Right lung (tissue), 5 donors: ENCODE results near the gene TEX22. TPM values are rescaled to one million over a fixed set of nuclear protein-coding genes. Genes with fewer than 3 reads are reported as not detected.

ENCODE experiments used
- DNase-seq, 2 donors: peaks; one replicate each; pipeline ENCODE4 v3.0.0-alpha.2; 2013
- polyA plus RNA-seq, 5 donors: library from polyadenylated mRNA; unstranded; fragments of 120-200 nt; gene quantifications; one replicate each; pipeline versions ENCODE4 v1.2.1 to v1.2.3, GENCODE V29; 2013; ENCODE audit warnings: inconsistent platforms in 1 of 5, low replicate concordance in 1 of 5; ENCODE audit not compliant: insufficient read length in 5 of 5, insufficient read depth in 1 of 5

Gene TEX22
- polyA plus RNA-seq, 5 donors, result 0.96 to 3.6 (median 1.4) TPM

DNA sequence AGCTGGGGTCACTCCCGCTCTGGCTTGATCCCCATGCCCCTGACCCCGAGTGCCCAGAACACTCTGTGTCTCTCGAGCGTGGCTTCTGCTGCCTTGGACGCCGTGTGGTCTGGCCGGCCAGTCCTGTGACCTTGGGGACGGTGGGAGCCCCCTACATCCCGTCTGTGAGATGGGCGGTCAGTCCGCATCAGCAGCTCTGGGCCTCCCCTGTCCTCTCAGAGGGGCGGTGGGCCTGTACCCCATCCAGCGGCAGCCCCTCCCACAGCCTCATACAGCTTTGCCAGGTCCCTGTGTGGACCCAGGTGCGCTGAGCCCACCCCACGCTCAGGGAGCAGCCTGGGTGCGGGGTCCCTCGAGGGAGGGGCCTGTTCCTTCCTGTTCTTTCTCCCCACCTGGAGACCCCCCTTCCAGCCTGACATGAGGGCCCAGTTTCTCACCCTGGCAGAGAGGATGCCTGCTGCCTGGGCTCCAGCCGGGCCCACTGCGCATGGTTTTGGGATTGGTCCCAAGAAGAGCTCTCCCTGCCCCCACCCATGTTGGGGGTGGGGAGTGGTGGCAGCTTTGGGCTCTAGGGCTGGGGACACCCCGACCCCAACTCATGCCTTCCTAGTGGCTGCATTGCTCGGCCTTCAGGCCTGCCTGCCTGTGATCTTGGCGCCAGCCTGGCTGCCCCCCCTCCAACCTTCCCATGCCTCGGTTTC is 22.8 kb downstream of the TEX22 start:
- DNase-seq, result no peak

DNA sequence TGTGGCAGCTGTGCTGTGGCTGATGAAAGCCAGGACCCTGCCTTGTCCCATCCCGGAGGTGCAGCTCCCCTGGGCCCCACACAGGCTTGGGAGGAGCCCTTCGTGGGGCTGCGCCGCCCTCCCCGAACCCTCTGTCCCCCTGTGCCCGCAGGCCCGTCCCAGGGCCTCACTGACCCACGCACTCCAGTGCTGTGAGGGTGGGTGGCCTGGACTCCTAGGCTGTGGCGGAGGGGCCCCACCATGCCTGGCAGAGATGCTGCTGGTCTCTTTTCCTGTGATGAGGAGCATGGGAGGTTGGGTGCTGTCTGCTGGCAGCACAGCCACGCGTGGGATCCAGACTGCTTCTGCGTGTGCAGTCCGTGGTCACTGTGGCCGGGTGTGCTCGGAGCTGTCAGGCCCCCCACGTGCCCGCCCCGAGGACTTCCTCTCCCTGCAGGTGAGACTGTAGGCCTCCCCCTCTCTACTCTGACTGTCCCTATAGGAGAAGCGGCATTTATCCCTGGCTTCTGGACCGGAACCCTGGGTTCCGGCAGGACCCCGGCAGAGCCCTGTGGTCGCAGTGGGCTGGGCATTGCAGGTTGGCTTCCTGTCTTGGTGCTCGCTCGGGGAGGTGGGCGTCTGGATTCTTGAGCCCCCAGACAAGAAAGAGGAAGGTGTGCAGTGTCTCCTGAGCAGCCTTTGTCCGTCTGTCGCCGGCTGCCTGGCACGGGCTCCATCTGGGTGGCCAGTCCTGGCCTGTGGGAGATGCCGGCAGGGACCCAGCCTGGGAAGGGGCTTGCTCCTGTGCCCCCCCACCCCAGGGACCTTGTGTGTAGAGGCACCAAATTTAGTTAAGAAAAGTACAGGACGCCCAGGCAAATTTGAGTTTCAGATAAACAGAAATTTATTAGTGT is 23.6 kb downstream of the TEX22 start:
- no peak for DNase-seq

DNA sequence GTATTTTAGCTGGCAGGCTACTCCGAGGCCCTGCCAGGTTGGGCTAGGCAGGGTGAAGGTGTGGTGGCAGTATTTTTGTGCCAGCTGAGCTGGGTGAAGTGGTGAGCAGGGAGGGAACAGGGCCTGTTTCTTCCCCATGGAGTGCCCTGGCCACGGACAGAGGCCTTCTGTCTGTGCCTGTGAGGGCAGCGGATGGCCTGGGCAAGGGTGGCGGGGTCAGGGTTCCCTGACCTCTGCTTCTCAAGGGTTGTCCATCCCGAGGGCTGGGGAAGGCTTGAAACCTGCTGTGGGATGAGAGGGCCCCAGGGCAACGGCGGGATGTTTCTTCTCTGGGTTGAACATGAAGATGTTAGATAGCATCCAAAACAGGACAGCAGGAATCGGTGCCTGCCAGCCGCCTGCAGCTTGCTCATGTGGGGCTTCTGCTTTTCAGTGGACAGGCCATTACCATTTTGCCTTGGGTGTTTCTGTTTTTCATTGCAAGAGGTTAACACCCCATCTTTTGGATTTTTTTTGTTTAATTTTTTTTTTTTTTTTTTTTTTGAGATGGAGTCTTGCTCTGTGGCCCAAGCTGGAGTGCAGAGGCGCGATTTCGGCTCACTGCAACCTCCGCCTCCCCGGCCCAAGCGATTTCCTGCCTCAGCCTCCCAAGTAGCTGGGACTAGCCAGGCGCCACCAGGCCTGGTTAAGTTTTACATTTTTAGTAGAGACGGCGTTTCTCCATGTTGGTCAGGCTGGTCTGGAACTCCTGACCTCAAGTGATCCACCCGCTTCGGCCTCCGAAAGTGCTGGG is 24.6 kb downstream of the TEX22 start:
- no peak for DNase-seq

DNA sequence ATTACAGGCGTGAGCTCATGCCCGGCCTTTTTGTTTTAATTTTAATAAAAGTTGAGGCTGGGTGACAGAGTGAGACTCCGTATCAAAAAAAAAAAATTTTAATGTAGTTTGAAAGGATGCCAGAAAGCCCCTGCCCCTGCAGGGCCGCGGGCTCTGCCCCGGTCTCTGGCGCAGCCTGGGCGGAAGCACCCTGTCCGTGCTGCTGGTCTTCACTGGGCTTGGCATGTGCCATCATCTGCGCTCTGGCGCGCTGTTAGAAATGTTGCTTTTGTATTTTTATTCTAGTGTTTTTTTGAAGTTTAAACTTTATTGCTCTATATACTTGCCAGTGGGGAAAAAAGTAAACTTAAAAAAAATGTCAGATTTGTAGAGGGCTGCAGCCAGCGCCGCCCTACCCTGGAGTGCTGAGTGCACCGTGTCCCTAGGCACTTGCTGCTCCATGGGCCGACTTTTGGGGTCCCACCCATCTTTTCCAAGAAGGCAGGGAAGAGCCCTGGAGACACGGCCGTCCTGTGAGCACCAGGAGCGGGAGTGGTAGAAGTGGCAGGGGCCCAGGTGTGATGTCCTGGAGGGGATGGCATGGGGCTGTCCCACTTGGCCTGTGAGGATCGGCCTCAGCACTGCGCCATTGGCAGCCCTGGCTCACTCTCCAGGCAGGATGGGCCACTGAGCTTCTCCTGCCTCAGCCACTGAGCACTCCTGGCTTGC is 25.3 kb downstream of the TEX22 start:
- DNase-seq, result no peak

DNA sequence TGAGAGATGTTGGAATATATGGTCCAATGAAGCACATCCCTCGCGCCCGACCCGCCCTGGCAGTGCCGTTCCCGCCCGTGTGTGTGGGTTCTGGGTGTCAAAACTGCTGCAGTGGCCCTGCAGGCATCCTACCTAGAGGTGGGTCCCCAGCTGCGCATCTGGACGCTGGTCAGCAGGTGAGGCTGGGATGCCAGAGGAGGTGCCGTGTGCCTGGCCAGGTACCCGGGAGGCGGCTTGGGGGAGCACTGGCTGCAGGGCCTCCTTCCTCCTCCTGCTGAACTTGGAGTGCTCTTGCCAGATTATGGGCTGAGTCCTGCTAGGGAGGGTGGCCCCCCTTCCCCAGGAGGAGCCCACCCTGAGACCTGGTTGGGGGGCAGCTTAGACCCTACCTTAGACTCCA is 26.5 kb downstream of the TEX22 start:
- no peak for DNase-seq

DNA sequence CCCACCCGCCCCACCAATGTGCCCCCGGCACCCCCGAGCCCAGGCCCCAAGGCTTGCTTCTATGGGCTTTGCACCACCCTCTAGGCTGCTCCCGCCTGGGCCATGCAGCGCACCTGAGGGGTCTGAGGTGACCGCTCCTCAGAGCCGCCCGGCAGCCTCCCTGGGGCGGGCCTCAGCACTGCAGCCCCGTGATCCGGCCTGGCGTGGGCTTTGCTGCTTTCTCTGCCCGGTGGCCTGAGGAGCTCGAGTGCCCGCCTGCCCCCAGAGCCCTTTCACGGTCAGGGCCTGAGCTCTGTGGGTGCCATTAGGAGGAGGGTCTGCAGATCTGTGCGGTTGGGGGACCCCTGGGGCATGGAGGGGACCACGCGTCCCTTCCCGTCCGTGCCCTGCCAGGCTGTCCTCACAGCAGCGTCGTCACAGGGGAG is 27.5 kb downstream of the TEX22 start:
- no peak for DNase-seq

DNA sequence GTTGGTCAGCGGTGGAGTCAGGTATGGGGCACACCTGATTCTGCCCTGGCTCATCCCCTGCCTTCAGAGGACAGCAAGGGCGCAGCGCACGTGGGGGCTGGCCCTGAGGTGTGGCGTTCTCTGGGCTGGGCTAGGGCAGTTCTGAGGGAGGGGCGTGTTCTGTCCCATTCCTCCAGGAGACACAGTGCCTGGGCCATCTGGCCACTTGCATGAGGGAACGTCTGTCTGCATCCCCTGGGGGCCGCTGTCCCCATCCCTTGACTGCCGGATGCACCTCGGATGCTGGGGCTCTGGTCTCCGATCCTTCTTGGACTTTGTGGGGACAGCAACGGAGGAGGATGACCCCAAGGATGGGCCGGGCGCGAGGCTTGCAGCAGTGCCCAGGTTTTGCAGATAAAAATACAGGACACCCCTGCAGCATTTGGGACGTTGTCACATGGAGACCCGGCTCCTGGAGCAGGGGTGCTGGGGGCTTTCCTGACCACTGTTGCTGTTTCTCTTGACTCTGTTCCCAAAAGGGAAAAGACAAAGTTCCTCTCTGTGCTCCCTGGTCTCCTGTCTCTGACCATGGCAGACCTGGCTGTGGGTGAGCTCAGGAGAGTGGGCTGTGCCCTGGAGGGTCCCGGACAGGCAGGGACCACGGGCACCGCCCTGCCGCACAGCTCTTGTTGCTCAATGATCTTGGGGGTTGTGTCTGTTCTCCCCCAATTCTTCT is 28.2 kb downstream of the TEX22 start:
- no peak for DNase-seq

DNA sequence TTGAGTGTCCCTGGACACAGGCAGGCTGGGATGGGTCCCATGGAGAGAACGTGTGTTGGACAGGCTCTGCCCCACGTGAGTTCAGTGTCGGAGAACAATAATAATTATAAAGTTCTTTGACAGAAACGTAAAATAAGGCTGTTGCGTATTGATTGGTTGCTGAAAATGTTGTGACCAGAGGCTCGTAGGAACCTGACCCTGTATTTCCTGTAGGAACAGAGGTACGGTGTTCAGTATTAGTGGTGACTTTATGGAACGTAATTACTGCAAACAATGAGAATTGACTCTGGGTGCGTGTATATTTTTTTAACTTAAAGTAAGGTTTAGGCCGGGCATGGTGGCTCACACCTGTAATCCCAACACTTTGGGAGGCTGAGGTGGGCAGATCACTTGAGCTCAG is 29.1 kb downstream of the TEX22 start:
- no peak for DNase-seq

DNA sequence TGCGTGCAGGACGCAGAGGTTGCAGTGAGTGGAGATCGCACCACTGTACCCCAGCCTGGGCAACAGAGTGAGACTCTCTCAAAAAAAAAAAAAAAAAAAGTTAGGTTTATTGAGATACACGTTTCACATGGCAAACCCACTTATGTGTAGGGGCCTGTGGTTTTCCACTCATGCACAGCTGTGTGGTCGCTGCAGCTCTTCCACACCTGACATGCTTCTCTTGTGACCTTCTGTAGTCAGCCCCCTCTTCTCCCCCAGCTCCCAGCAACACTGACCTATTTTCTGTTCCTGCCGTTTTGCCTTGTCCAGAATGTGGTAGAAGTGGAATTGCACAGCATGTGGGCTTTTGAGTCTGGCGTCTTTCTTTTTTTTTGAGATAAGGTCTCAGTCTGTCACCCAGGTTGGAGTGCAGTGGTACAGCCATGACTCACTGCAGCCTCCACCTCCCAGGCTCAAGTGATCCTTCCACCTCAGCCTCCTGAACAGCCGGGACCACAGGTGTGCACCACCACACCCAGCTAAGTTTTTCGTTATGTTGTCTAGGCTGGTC is 29.7 kb downstream of the TEX22 start:
- DNase-seq, result no peak

DNA sequence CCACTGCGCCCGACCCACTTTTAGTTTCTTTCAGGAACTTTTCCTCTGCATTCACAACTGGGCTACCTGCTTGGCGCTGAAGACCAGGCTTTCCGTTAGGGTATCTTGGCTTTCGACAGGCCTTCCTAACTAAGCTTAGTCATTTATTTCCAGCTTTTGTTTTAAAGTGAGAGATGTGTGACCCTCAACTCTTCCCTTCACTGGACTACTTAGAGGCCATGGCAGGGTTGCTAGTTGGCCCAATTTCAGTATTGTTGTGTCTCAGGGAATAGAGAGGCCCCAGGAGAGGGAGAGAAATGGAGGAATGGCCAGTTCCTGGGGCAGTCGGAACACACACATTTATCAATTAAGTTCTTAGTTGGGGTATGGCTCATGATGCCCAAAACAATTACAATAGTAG is 31.7 kb downstream of the TEX22 start:
- DNase-seq, result no peak

DNA sequence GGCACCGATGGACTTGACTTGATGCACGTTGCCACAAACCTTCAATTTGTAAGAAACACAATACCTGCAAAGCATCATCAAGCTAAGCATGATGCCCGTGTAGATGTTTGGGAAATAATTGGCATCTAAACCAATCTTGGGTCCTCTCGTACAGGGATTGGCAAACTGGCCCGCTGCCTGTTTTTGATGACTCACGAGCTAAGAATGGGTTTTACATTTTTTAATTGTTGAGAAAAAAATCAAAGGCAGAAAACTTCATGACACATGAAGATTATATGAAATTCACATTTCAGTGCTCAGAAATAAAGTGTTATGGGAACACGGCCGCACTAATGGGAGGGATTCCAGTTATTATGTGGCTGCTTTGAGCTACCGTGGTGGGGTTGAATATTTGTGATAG is 32.2 kb downstream of the TEX22 start:
- no peak for DNase-seq

DNA sequence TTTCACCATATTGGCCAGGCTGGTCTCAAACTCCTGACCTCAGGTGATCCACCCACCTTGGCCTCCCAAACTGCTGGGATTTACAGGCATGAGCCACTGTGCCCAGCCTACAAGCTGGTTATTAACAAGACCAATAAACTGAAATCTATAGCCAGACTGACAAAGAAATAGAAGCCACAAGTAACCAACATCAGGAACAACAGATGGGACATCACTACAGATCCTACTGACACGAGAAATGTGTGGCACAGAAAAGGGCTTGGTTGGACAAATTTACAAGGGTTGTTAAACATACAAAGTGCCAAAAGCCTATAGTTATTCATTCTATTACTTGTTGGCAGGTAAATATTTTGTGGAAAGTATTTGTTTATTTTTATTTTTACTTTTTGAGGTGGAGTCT is 32.9 kb downstream of the TEX22 start:
- DNase-seq, result no peak

DNA sequence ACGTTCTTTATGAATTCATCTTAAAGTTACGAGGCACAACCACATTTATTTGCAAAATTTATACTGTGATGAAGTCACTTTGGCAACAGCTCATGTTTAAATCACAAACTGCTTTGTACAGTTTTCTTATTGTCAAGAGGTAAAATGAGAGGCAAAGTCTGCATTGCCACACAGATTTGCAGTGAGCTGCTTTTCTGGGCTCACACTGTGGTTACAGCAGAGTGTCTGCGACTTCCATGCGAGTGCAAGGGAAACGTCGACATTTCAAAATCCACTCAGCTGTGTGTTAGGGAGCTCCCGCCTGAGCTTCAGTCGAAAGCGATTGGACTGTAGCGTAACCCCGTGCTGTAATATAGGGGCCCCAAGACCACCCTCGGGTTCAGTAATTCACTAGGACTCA is 34.3 kb downstream of the TEX22 start:
- DNase-seq, result no peak

DNA sequence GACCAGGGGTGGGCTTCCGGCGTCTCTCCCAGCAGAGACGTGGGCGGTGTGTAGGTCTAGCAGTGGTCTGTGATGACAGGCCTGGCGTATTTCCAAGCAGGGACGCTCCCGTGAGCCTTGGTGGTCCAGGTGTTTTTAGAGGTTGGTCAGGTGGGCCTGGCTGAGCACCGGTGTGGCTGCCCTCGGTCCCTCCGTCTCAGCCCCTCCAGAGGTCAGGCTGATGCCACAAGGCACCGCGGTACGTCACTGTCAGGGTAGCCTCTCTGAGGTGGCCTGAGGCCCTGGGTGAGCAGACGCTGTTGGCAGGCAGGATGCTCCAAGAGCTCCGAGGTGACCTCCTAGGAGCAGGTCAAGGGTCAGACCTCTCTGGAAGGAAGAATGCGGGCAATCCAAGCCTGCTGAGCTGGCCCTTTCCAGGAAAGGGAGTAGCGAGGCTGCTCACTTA is 34.8 kb downstream of the TEX22 start:
- DNase-seq, result no peak

DNA sequence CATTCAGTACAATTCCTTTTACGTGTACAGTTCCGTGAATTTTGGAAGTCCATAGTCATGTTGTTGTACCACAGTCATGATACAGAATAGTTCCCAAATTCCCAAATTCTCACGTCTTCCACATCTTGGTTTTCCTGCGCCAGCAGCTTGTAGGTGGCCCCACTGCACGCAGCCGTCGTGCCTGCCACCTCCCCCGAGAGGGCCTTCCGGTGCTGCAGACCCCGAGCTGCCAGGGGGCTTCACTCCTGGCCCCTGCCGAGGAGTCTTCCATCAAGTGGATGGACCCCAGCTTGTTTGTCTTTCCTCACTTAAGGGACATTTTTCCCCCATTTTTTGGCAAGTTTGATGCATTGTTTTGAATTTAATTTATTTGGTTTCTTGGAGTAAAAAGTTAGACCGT is 38.1 kb downstream of the TEX22 start:
- no peak for DNase-seq

DNA sequence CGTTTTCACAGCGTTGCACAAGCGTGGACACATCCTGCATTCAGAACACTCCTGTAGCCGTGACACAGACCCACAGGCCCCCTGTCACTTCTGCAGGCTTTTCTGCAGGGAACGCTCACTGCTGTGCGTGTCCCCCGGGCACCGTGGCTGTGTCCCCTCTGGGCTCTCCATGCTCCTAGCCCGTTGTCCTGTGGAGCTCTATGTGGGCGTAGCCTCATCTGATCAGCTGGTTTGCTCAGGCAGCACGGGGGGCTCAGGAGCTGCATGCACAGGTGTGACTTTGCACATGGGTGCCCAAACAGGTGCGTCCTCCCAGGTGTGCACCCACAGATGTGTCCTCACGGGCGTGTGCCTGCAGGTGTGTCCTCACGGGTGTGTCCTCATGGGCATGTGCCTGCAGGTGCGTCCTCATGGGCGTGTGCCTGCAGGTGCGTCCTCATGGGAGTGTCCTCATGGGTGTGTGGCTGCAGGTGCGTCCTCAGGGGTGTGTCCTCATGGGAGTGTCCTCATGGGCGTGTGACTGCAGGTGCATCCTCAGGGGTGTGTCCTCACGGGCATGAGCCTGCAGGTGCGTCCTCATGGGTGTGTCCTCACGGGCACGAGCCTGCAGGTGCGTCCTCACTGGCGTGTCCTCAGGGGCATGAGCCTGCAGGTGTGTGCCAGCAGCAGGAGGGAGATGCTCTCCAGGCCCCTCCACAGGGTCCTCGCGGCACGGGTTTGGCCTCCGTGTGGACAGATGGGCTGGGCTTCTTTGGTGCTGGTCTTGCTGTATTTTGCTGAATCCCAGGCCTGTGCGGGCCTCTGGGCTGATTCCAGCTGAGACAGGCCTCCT is 38.8 kb downstream of the TEX22 start:
- no peak for DNase-seq

DNA sequence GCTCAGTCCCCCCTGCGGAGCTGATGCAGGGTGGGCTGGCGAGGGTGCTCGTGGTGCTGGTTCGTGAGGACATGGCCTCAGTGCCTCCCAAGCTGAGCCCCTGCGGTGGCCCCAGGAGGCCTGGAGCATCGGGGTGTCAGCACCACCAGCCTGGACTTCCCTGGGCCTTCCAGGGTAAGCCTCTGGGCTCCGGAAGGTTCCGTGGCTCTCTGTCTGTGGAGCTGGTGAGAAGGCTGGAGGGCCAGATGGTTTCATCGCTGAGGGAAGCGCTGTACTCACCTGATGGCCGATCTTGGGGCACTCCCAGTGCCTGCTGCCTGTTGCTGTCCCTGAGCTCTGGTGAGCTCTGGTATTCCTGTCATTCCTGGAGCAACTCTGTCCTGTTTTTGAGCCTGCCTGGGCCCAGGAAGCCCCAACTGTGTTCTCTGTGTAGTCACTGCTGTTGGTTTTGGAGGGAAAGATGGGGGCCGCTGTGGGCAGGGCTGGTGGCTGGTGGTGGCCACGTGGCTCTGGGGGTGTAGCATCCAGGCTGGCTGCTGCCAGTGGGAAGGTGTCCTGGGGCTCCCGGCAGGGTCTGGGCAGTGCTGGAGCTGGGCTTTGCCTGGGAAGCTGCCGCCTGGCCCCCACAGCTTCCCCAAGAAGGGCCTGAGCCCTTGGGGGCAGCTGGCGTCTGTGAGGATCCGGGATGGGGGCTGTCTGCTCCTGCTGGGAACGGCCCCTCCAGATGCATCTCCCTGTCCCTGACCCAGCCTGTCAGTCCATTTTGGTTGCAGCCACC is 39.6 kb downstream of the TEX22 start:
- no peak for DNase-seq

DNA sequence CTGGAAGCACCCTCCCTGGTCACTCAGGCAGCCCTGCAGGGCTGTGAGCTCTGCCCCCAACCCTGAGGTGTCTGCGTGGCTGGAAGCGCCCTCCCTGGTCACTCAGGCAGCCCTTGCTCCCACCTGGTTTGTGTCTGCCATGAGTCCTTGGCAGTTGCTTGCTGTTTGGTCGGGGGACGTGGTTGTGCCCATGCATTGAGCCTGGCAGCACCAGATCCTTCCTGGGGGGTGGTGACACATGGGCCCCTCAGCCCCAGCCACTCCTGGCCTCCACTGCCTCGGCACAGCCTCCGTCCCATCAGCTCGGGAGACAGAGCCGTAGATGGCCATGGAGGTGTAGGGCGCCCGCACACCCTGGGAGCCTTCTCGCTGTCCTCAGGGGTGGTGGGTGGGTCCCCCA is 40.8 kb downstream of the TEX22 start:
- no peak for DNase-seq
